NCI-H748 treated with DMSO at 0.1 percent for 48 hours (cell line): ENCODE data around the gene SEC22B.
"Not testable (repeated sequence)": the region's sequence is repeated elsewhere in the genome, so short reads cannot be mapped to it uniquely, and the experiment has no call there.

Experiments
- DNase-seq: peaks from one replicate; lab custom pipeline; 2025; lab: John Stamatoyannopoulos, UW

The SEC22B gene

DNA sequence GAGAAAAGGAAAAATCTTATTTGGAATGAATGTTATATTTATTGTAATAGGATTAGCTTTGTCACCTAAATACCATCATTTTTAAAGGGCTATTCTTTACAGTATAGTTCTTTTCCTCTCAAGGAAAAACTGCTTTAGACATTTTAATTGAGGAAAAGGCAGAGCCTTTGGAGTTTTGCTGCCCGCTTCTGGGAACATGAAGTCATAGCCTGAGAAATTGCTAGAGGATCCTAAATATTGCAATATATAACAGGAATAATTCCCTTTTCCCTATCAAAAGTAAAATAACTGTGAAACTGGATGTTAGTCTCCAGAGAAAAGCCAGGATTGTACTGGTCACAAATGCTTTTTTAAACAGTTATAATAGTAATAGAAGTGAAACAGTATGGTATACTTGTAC lies 30.5 kb downstream of the SEC22B start:
- DNase-seq: not testable (repeated sequence)

DNA sequence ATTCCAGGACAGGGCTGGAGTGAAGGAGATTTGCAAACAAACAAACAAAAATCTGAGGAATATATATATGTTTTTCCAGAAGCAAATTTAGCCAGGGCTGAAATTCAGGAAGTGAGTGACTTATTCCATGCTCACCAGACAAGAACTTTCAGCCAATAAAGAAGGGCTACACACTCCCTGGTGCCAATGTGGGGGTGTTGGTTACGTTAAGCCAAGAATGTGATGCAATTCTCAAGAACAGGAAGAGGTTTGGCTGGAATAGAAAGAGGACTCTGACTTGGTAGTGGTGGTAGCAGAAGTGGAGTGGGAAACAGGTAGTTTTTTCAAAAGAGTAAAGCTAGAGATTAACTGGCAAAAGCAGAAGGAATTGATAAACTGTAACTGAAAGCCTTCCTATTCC lies 31.7 kb downstream of the SEC22B start:
- DNase-seq: not testable (repeated sequence)

DNA sequence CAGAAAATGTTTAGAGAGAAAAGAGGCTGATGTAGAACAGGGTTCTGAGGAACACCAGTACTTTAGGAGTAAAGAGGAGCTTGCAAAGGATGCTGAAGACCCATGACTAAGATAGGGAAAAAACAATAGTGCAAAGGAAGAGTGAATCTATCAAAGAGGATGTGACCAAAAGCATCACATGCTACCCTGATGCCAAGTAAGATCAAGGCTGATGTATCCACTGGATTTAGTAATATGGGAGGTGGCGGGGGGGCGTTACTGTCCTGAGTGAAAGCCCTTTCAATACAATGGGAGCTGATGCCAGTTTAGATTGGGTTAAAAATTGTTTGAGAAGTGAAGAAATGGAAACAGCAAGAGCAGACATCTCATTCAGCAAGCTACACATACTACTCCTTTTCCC lies 32.2 kb downstream of the SEC22B start:
- not testable (repeated sequence) for DNase-seq

GRCh38 chr1:120143334-120143733 lies 33.0 kb downstream of the SEC22B start:
- not testable (repeated sequence) for DNase-seq

- DNase-seq: not testable (repeated sequence)
Observed at GRCh38 chr1:120142512-120143263, 33.6 kb downstream of the SEC22B start.

DNA sequence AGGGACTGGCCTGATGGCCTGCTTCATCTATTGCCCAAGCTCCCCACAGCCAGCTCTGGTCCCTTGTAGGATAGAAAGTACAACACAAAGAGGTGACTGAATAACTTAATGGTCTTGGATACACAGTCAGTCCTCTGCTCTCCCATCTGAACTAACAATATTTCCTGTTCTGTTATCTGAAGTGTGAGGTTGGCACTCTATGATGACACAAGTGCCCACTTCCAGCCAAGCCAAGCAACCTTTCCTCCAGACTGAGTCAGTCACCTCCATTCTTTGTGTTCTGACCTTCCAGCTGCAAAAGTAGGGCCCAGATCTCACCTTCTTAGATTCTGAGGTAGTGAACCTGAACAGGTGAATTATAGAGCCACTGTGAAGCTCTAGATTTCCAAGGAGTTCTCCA lies 34.5 kb downstream of the SEC22B start:
- not testable (repeated sequence) for DNase-seq

GRCh38 chr1:120140656-120141265 lies 35.6 kb downstream of the SEC22B start:
- DNase-seq: not testable (repeated sequence)

DNA sequence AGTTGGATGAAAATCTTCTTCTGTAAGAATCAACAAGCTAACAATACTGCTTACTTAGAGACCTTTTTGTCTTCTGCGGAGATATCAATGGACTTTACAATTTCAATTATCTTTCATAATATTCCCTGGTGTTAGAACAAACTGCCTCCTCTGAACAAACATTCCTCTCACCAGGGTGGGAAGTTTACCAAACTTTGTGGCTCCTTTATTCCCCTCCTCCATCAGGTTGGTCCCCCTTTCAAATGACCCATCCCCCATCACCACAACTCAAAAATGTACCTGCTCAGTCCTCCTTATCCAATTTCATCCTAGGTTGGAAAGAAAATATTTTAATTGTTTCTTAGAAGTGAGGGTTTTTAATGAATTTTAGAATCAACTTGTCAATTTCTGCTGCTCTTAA lies 40.2 kb downstream of the SEC22B start:
- not testable (repeated sequence) for DNase-seq

DNA sequence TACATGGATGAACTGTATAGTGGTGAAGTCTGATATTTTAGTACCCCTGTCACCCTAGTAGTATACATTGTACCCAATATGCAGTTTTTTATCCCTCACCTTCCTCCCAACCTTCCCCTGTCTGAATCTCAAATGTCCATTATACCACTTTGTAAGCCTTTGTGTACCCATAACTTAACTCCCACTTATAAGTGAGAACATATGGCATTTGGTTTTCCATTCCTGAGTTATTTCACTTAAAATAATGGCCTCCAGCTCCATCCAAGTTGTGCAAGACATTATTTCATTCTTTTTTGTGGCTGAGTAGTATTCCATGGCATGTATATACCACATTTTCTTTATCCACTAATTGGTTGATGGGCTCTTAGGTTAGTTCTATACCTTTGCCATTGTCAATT lies 42.4 kb downstream of the SEC22B start:
- not testable (repeated sequence) for DNase-seq

DNA sequence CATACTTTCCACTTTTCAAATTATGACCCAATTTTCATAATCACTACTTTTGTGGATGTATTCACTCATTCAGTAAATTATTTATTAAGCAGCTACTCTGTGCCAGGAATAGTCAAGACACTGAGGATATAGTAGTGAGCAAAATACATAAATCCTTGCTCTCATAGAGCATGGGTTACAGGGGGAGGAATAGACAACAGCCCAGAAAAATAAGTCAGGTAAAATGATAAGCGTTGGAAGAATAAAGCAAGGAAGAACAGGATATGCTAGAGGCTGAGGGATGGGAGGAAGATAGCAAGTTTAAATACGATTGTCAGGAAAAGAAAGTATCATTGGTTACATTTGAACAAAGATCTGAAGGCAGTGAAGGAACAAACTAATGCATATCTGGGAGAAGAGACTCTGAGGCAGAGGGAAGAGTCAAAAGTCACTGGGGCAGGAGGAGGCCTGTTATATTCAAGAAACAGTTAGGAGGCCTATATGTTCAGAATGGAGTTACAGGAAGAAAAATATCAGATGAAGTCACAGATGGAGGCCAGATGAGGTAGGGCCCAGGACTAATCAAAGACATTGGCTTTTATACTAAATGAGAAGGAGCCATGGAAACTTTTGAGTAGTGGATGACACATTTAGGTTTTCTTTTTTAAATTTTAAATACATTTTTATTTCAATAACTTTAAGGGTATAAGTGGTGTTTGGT lies 42.9 kb downstream of the SEC22B start:
- no peak for DNase-seq

- DNase-seq: not testable (repeated sequence)
Observed at GRCh38 chr1:120132406-120132763, 43.9 kb downstream of the SEC22B start.

DNA sequence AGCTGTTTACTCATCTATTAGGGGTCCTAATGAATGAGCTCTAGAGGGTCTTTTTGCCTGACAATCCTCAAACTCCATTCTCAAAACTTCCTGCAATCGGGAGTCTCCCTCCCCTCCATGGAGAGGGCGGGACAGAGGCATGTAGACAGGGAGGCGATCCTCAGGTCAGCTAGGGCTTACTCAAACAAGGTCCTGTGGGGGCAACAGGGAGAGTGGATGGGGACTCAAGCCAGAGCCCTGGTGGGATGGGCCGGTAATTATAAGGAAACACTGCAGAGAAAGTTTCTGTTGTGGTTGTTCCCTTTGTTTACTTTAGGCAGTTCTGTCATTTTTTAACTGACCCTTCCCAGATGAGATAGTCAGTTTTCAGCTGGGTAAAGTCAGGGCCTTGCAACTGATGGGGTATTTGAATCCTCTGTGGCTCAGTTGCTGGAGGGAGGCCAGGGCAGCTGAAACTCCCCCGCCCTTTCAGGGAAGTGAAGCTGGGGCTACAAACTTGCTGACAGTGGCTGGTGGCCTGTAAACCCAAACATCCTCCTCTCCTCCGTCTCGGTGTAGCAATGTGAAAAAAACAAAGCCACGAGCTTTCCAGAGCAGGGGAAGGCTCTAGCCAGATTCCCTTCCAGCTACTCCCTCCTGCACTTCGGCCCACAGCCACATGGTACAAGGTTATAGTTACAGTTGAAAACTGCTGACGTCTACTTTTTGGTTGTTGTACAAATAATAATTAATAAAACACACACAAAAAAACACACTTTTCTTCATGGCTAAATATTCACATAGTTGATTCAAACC lies 44.5 kb downstream of the SEC22B start:
- not testable (repeated sequence) for DNase-seq

DNA sequence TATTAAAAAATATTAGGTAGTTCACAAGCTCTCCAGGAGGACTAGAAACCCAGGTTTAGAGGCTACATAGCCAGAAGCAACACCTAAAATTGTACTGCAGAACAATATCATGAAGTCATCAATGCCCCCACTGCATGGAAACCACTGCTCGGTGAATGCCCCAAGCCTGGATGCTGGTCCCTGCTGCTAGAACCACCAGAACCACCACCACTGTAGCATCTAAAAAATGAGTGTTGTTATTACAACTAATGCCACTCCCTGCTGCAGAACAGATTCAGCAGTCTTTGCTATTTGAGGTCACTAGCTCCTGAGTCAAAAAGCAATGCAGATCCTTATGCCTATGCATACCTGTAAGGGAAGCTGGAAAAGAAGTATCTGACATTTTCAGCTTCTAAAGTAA lies 48.4 kb downstream of the SEC22B start:
- DNase-seq: not testable (repeated sequence)

GRCh38 chr1:120126216-120126615 lies 50.1 kb downstream of the SEC22B start:
- DNase-seq: not testable (repeated sequence)

GRCh38 chr1:120124628-120125027 lies 51.7 kb downstream of the SEC22B start:
- not testable (repeated sequence) for DNase-seq

GRCh38 chr1:120123813-120124510 lies 52.4 kb downstream of the SEC22B start:
- not testable (repeated sequence) for DNase-seq

- DNase-seq: not testable (repeated sequence)
Observed at GRCh38 chr1:120122262-120122893, 53.9 kb downstream of the SEC22B start.

DNA sequence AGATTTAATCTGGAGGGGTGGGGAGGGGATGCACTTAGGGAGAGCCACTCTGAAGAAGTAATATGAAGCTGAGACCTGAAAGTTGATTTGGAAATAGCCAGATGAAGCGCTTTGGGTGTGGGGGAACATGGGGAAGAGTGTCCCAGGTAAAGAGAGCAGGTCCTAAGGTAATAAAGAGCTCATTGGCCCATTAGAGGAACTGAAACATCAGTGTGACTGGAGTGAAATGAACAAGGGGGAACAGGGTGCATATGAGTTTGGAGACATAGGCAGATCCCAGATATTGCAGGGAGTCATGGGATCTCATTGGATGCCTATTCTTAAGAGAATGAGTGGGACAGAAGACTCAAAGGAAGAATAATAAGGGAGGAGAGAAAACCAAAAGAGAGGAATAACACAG lies 54.5 kb downstream of the SEC22B start:
- not testable (repeated sequence) for DNase-seq

DNA sequence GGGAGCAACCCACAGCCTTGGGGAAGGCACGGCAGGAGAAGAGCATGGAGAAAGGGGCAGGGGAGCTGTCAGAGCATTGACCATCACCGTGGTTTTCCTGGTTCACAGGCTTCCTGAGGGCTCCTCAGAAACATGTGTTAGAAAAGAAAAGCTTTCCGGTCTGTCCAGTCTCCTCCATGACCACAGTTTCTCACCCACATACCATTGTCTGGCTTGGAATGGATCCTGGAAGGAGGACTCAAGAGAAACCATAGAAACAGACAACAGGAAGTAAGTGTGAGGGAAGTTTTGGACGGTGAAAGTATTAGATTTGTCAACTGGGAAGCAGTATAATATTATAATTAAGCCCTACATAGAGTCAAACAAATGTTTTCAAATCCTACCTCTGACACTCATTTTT lies 55.8 kb downstream of the SEC22B start:
- not testable (repeated sequence) for DNase-seq

GRCh38 chr1:120117371-120118177 lies 58.7 kb downstream of the SEC22B start:
- not testable (repeated sequence) for DNase-seq
